Fibroblast of skin of left quadriceps (primary cell): ENCODE data around the gene PCDHB14.
"Not testable (repeated sequence)": the region's sequence is repeated elsewhere in the genome, so short reads cannot be mapped to it uniquely, and the experiment has no call there.

ENCODE experiments used
- DNase-seq, 2 experiments: peaks; one replicate each; pipeline ENCODE4 v3.0.0-alpha.2; 2013; ENCODE audit warnings: low read depth in 2 of 2

PCDHB14 gene

DNA sequence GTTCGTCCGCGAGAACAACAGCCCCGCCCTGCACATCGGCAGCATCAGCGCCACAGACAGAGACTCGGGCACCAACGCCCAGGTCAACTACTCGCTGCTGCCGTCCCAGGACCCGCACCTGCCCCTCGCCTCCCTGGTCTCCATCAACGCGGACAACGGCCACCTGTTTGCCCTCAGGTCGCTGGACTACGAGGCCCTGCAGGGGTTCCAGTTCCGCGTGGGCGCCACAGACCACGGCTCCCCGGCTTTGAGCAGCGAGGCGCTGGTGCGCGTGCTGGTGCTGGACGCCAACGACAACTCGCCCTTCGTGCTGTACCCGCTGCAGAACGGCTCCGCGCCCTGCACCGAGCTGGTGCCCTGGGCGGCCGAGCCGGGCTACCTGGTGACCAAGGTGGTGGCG is 12.9 kb upstream of the PCDHB14 start:
- DNase-seq: not testable (repeated sequence)

GRCh38 chr5:141210849-141211248 is 12.3 kb upstream of the PCDHB14 start:
- not testable (repeated sequence) for DNase-seq

DNA sequence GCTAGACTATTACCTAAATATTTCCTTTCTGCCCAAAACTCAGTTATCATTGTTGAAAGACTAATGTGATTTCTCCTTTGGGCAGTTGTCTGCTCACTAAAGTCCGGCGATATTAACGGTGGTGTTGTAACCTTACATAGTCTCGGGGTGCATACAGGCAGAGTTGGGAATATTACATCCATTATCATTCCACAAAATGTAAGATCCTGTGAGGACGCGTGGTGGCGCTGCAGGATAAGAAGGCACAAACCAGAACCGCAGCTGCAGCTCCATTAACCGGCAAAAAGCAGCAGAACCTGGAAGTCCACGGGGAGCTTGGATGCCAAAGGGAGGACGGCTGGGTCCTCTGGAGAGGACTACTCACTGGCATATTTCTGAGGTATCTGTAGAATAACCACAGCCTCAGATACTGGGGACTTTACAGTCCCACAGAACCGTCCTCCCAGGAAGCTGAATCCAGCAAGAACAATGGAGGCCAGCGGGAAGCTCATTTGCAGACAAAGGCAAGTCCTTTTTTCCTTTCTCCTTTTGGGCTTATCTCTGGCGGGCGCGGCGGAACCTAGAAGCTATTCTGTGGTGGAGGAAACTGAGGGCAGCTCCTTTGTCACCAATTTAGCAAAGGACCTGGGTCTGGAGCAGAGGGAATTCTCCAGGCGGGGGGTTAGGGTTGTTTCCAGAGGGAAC is 9.3 kb upstream of the PCDHB14 start, which contains the start of gene PCDHB13:
Gene PCDHB13 (plus strand): TSS at position 264 of the 684 bp plus-strand sequence. CDS start 205 bp downstream, at position 469.
- not testable (repeated sequence) for DNase-seq

DNA sequence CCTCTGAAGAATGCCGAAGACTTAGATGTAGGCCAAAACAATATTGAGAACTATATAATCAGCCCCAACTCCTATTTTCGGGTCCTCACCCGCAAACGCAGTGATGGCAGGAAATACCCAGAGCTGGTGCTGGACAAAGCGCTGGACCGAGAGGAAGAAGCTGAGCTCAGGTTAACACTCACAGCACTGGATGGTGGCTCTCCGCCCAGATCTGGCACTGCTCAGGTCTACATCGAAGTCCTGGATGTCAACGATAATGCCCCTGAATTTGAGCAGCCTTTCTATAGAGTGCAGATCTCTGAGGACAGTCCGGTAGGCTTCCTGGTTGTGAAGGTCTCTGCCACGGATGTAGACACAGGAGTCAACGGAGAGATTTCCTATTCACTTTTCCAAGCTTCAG is 8.6 kb upstream of the PCDHB14 start:
- not testable (repeated sequence) for DNase-seq

- DNase-seq: not testable (repeated sequence)
These were observed 7.6 kb upstream of the PCDHB14 start for GRCh38 chr5:141215504-141215903.

- DNase-seq: not testable (repeated sequence)
These were observed 7.1 kb upstream of the PCDHB14 start for GRCh38 chr5:141216035-141216434.

DNA sequence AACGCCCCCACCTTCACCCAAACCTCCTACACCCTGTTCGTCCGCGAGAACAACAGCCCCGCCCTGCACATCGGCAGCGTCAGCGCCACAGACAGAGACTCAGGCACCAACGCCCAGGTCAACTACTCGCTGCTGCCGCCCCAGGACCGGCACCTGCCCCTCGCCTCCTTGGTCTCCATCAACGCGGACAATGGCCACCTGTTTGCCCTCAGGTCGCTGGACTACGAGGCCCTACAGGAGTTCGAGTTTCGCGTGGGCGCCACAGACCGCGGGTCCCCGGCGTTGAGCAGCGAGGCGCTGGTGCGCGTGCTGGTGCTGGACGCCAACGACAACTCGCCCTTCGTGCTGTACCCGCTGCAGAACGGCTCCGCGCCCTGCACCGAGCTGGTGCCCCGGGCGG is 1.7 kb downstream of the PCDHB14 start:
- DNase-seq: not testable (repeated sequence)

DNA sequence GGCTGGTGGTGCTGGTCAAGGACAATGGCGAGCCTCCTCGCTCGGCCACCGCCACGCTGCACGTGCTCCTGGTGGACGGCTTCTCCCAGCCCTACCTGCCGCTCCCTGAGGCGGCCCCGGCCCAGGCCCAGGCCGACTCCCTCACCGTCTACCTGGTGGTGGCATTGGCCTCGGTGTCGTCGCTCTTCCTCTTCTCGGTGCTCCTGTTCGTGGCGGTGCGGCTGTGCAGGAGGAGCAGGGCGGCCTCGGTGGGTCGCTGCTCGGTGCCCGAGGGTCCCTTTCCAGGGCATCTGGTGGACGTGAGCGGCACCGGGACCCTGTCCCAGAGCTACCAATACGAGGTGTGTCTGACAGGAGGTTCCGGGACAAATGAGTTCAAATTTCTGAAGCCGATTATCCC is 2.3 kb downstream of the PCDHB14 start:
- DNase-seq: not testable (repeated sequence)

- no peak for DNase-seq
These were observed 11.0 kb downstream of the PCDHB14 start for GRCh38 chr5:141234109-141234667.

DNA sequence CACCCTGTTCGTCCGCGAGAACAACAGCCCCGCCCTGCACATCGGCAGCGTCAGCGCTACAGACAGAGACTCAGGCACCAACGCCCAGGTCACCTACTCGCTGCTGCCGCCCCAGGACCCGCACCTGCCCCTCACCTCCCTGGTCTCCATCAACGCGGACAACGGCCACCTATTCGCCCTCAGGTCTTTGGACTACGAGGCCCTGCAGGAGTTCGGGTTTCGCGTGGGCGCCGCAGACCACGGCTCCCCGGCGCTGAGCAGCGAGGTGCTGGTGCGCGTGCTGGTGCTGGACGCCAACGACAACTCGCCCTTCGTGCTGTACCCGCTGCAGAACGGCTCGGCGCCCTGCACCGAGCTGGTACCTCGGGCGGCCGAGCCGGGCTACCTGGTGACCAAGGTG is 12.8 kb downstream of the PCDHB14 start:
- DNase-seq: not testable (repeated sequence)

DNA sequence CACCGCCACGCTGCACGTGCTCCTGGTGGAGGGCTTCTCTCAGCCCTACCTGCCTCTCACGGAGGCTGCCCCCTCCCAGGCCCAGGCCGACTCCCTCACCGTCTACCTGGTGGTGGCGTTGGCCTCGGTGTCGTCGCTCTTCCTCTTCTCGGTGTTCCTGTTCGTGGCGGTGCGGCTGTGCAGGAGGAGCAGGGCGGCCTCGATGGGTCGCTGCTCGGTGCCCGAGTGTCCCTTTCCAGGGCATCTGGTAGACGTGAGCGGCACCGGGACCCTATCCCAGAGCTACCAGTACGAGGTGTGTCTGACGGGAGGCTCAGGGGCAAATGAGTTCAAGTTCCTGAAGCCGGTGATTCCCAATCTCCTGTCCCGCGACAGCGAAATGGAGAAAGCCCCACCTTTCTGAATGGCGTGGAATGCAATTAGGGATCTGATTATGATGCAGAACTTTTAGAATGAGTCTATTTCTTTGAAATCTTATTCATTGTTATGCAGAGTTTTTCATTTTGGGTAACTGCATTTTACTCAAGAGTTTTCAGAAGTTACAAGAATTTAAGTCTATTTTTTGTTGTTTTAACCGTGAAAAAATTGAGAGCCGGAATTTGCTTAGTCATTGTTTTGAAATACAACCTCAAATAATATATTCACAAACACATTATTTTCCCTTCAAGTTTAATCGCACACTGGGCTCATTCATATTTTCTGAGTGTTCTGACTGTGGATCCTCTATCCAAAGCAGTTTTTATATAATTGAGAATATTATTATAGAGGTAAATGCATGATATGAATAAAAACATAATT is 13.6 kb downstream of the PCDHB14 start:
- no peak for DNase-seq

DNA sequence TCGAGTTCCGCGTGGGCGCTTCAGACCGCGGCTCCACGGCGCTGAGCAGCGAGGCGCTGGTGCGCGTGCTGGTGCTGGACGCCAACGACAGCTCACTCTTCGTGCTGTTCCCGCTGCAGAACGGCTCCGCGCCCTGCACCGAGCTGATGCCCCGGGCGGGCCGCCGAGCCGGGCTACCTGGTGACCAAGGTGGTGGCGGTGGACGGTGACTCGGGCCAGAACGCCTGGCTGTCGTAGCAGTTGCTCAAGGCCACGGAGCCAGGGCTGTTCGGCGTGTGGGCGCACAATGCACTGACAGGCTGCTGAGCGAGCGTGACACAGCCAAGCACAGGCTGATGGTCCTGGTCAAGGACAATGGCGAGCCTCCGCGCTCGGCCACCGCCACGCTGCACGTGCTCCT is 18.4 kb downstream of the PCDHB14 start:
- no peak for DNase-seq

DNA sequence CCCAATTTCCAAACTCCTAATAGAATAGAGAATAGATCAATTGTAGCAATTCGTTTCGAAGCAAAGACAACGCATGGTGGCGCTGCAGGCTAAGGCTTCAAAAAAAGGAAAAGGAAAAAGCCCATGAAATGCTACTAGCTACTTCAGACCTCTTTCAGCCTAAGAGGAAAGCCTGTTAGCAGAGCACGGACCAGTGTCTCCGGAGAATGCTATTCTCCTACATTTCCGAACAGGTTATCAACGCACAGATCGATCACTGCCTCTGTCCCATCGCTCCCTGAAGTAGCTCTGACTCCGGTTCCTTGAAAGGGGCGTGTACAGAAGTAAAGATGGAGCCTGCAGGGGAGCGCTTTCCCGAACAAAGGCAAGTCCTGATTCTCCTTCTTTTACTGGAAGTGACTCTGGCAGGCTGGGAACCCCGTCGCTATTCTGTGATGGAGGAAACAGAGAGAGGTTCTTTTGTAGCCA is 22.1 kb downstream of the PCDHB14 start, which contains the start of gene PCDHB15:
Gene PCDHB15 (plus strand): TSS at position 146 of the 468 bp plus-strand sequence. CDS start 184 bp downstream, at position 330.
- DNase-seq: no peak

- not testable (repeated sequence) for DNase-seq
These were observed 23.8 kb downstream of the PCDHB14 start for GRCh38 chr5:141246971-141247370.

- DNase-seq: not testable (repeated sequence)
These were observed 24.3 kb downstream of the PCDHB14 start for GRCh38 chr5:141247434-141247833.

DNA sequence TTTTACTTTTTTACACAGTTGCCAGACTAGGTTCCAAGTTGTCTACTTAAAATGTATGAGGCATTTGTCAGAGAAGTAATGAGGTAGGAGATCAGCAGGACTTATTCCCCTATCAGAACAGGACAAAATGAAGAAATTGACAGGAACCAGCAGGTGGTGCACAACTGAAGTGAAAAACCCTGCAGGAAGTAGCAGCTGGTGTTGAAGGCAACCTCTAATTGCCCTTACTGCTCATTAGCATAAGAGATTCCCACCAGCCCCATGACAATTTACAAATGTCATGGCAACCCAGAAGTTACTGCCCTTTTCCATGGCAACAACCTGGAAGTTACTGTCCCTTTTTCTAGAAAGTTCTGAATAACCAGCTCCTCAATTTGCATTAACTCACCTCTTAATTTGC is 27.4 kb downstream of the PCDHB14 start:
- no peak for DNase-seq

- DNase-seq: no peak
These were observed 35.3 kb downstream of the PCDHB14 start for GRCh38 chr5:141258464-141258863.

- no peak for DNase-seq
These were observed 35.8 kb downstream of the PCDHB14 start for GRCh38 chr5:141258948-141259347.

DNA sequence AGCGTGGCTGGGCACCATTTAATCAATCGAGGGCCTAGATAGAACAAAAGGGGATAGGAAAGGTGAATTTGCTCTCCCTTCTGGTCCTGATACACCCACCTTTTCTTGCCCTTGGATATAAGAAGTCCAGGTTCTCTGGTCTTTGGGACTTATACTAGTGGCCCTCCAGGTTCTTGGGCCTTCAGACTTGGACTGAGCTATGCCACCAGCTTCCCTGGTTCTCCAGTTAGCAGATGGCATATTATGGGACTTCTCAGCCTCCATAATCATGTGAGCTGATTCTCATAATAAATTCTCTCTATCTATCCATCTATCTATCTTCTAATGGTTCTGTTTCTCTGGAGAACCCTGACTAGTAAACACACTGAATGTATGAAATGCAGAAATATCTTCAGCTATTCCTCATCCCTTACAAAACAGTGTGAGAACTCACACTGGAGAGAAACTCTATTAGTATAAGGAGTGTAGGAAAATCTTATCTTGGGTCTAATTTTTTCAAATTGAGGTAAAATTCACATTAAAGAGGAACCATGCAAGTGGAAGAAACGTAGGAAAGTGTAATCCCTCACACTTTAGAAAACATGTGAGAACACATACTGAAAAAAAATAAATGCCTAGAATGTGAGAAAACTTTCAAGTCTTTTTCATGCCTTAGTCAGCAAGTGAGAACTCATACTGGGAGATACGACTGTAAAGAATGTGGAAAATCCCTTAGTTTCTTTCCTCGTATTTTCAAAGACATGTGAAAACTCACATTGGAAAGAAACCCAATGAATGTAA is 37.5 kb downstream of the PCDHB14 start:
- DNase-seq: no peak

GRCh38 chr5:141261238-141261546 is 38.0 kb downstream of the PCDHB14 start:
- no peak for DNase-seq

GRCh38 chr5:141269195-141269594 is 46.1 kb downstream of the PCDHB14 start:
- no peak for DNase-seq

DNA sequence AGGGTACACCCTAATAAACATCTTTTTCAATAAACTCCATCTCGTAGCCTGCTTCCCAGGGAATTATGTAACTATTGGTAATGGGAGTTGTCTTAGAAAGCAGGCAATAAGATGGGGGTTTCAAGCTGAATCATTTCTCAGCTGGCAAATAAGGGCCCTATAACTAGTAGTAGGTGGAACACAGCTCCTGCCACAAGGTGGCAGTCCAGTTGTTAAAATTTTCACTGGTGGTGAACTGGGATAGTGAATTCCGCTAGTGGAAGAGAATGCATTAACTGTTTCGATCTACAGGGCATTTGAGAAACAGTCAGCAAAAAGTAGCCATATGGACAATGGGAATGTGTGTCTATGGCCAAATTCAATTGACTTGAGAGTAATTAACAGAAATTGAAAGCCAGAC is 49.8 kb downstream of the PCDHB14 start:
- no peak for DNase-seq
